Measurements from ENCODE around the gene PRCP.

PRCP gene

GRCh38 chr11:82896183-82896582, 4.0 kb downstream of the PRCP start:
- no peaks in the 10 kb centered on the region for H3K9me3 Mint-ChIP-seq
- peaks cover 5% of the 10 kb centered on the region for H3K36me3 Mint-ChIP-seq
- no peaks in the 10 kb centered on the region for H3K27me3 Mint-ChIP-seq
- no peak overlapping the region for H3K27ac Mint-ChIP-seq
- H3K4me1 Mint-ChIP-seq: peaks cover 42% of the 10 kb centered on the region
- H3K4me3 Mint-ChIP-seq: no peak overlapping the region

GRCh38 chr11:82895437-82896091, 4.7 kb downstream of the PRCP start:
- H3K4me1 Mint-ChIP-seq: peaks cover 39% of the 10 kb centered on the region
- no peak overlapping the region for H3K27ac Mint-ChIP-seq
- peaks cover 5% of the 10 kb centered on the region for H3K36me3 Mint-ChIP-seq
- H3K27me3 Mint-ChIP-seq: no peaks in the 10 kb centered on the region
- no peaks in the 10 kb centered on the region for H3K9me3 Mint-ChIP-seq
- no peak overlapping the region for H3K4me3 Mint-ChIP-seq

GRCh38 chr11:82892611-82893169, 7.5 kb downstream of the PRCP start:
- no peaks in the 10 kb centered on the region for H3K27me3 Mint-ChIP-seq
- no peaks in the 10 kb centered on the region for H3K9me3 Mint-ChIP-seq
- no peak overlapping the region for H3K4me3 Mint-ChIP-seq
- peaks cover 21% of the 10 kb centered on the region for H3K4me1 Mint-ChIP-seq
- no peak overlapping the region for H3K27ac Mint-ChIP-seq
- peaks cover 5% of the 10 kb centered on the region for H3K36me3 Mint-ChIP-seq

- peaks cover 10% of the 10 kb centered on the region for H3K4me1 Mint-ChIP-seq
- no peaks in the 10 kb centered on the region for H3K9me3 Mint-ChIP-seq
- H3K27ac Mint-ChIP-seq: no peak overlapping the region
- no peaks in the 10 kb centered on the region for H3K27me3 Mint-ChIP-seq
- H3K4me3 Mint-ChIP-seq: no peak overlapping the region
- peaks cover 2% of the 10 kb centered on the region for H3K36me3 Mint-ChIP-seq
Observed at GRCh38 chr11:82890936-82891335, 9.3 kb downstream of the PRCP start.

GRCh38 chr11:82890002-82890341, 10.3 kb downstream of the PRCP start:
- Mint-ChIP-seq H3K27ac (no peak overlapping the region), H3K4me1 (peaks cover 3% of the 10 kb centered on the region), H3K4me3 (no peak overlapping the region), H3K27me3 (no peaks in the 10 kb centered on the region), H3K36me3 (no peaks in the 10 kb centered on the region), H3K9me3 (no peaks in the 10 kb centered on the region)

- Mint-ChIP-seq H3K4me3 (no peak overlapping the region), H3K36me3 (no peaks in the 10 kb centered on the region), H3K27ac (no peak overlapping the region), H3K9me3 (no peaks in the 10 kb centered on the region), H3K27me3 (no peaks in the 10 kb centered on the region), H3K4me1 (peaks cover 3% of the 10 kb centered on the region)
Observed at GRCh38 chr11:82889133-82890001, 10.9 kb downstream of the PRCP start.

GRCh38 chr11:82883853-82884252, 16.4 kb downstream of the PRCP start:
- Mint-ChIP-seq H3K9me3 (peaks cover 9% of the 10 kb centered on the region), H3K4me3 (no peak overlapping the region), H3K27me3 (no peaks in the 10 kb centered on the region), H3K27ac (no peak overlapping the region), H3K36me3 (peaks cover 18% of the 10 kb centered on the region), H3K4me1 (peaks cover 3% of the 10 kb centered on the region)

- no peak overlapping the region for H3K27ac Mint-ChIP-seq
- H3K4me1 Mint-ChIP-seq: peaks cover 32% of the 10 kb centered on the region
- H3K36me3 Mint-ChIP-seq: peaks cover 5% of the 10 kb centered on the region
- H3K27me3 Mint-ChIP-seq: no peaks in the 10 kb centered on the region
- peaks cover 5% of the 10 kb centered on the region for H3K9me3 Mint-ChIP-seq
- no peak overlapping the region for H3K4me3 Mint-ChIP-seq
Observed at GRCh38 chr11:82874646-82875523, 25.3 kb downstream of the PRCP start.

GRCh38 chr11:82873919-82874333, 26.3 kb downstream of the PRCP start:
- Mint-ChIP-seq H3K4me3 (no peak overlapping the region), H3K27ac (peak overlapping the region; percentile 43), H3K4me1 (peaks cover 32% of the 10 kb centered on the region), H3K36me3 (peaks cover 1% of the 10 kb centered on the region), H3K9me3 (peaks cover under 1% of the 10 kb centered on the region), H3K27me3 (no peaks in the 10 kb centered on the region)

GRCh38 chr11:82872377-82873150, 27.7 kb downstream of the PRCP start:
- no peak overlapping the region for H3K4me3 Mint-ChIP-seq
- no peak overlapping the region for H3K27ac Mint-ChIP-seq
- H3K36me3 Mint-ChIP-seq: peaks cover 1% of the 10 kb centered on the region
- H3K4me1 Mint-ChIP-seq: peaks cover 35% of the 10 kb centered on the region
- H3K9me3 Mint-ChIP-seq: no peaks in the 10 kb centered on the region
- no peaks in the 10 kb centered on the region for H3K27me3 Mint-ChIP-seq

GRCh38 chr11:82871646-82872045, 28.6 kb downstream of the PRCP start:
- peaks cover 38% of the 10 kb centered on the region for H3K4me1 Mint-ChIP-seq
- H3K27me3 Mint-ChIP-seq: no peaks in the 10 kb centered on the region
- H3K9me3 Mint-ChIP-seq: no peaks in the 10 kb centered on the region
- H3K36me3 Mint-ChIP-seq: peaks cover 1% of the 10 kb centered on the region
- no peak overlapping the region for H3K27ac Mint-ChIP-seq
- no peak overlapping the region for H3K4me3 Mint-ChIP-seq

GRCh38 chr11:82869657-82870056, 30.6 kb downstream of the PRCP start:
- no peaks in the 10 kb centered on the region for H3K9me3 Mint-ChIP-seq
- H3K4me1 Mint-ChIP-seq: peaks cover 29% of the 10 kb centered on the region
- H3K27me3 Mint-ChIP-seq: no peaks in the 10 kb centered on the region

GRCh38 chr11:82867495-82868082, 32.6 kb downstream of the PRCP start:
- H3K9me3 Mint-ChIP-seq: no peaks in the 10 kb centered on the region
- H3K27ac Mint-ChIP-seq: no peak overlapping the region
- H3K36me3 Mint-ChIP-seq: peaks cover 1% of the 10 kb centered on the region
- H3K27me3 Mint-ChIP-seq: no peaks in the 10 kb centered on the region
- peak overlapping the region; percentile 55 for H3K4me3 Mint-ChIP-seq
- peaks cover 13% of the 10 kb centered on the region for H3K4me1 Mint-ChIP-seq

More at GRCh38 chr11:82869657-82870056, 30.6 kb downstream of the PRCP start:
- peaks cover 1% of the 10 kb centered on the region for H3K36me3 Mint-ChIP-seq
- H3K27ac Mint-ChIP-seq: no peak overlapping the region
- H3K4me3 Mint-ChIP-seq: no peak overlapping the region

- no peak overlapping the region for H3K4me3 Mint-ChIP-seq
- H3K27ac Mint-ChIP-seq: no peak overlapping the region
- no peaks in the 10 kb centered on the region for H3K27me3 Mint-ChIP-seq
- H3K4me1 Mint-ChIP-seq: peaks cover 9% of the 10 kb centered on the region
- no peaks in the 10 kb centered on the region for H3K9me3 Mint-ChIP-seq
- no peaks in the 10 kb centered on the region for H3K36me3 Mint-ChIP-seq
Observed at GRCh38 chr11:82865841-82866240, 34.4 kb downstream of the PRCP start.
